GM12878 (cell line): Measurements from ENCODE around the gene STAC2. TPM values are rescaled to one million over a fixed set of nuclear protein-coding genes. Genes with fewer than 3 reads are reported as not detected.

Experiments
- ASH2L ChIP-seq: fragments of 300-600, 200-600 bp; sonication (generic); IDR thresholded peaks from 2 replicates; pipeline ENCODE4 v1.6.1; 2017; ENCODE audit warnings: low read depth, mild to moderate bottlenecking, borderline replicate concordance
- BCL3 ChIP-seq: IDR thresholded peaks from 2 replicates; pipeline ENCODE4 v1.6.1; 2011; ENCODE audit warnings: borderline replicate concordance, low read depth, mild to moderate bottlenecking, moderate library complexity, low read length; ENCODE audit not compliant: insufficient read depth, poor library complexity, severe bottlenecking
- CHD4 ChIP-seq: fragments of 200-600 bp; sonication (generic); IDR thresholded peaks from 2 replicates; pipeline ENCODE4 v1.6.1; 2016; ENCODE audit warnings: mild to moderate bottlenecking
- FOXK2 ChIP-seq: fragments of 450-650 bp; IDR thresholded peaks from 2 replicates; pipeline ENCODE4 v1.6.1; 2017; ENCODE audit warnings: mild to moderate bottlenecking, moderate library complexity
- NFYB ChIP-seq: IDR thresholded peaks from 2 replicates; pipeline ENCODE4 v1.6.1; 2011; ENCODE audit warnings: low read depth, mild to moderate bottlenecking, low read length, improper control_type of control experiment, moderate library complexity; ENCODE audit not compliant: insufficient read depth
- REST ChIP-seq: IDR thresholded peaks from 2 replicates; pipeline ENCODE4 v1.6.1; 2012; ENCODE audit warnings: mild to moderate bottlenecking, low read depth, low read length
- SP1 ChIP-seq: IDR thresholded peaks from one replicate; pipeline ENCODE4 v1.6.1; 2011; ENCODE audit warnings: low read depth, low read length
- polyA plus RNA-seq, 11 experiments: library from polyadenylated mRNA; depleted of rRNA in 4 of 11; unstranded in 6 of 11; stranded (reverse) in 5 of 11; fragments of >200 nt; fragmentation: Nextera tagmentation in 4 of 11; fragmentation: Illumina TruSeq in 1 of 11; extraction: Ambion mirVana in 4 of 11; extraction: Trizol in 1 of 11; gene quantifications; 1 replicate in 1 of 11; 2 replicates in 10 of 11; pipeline versions ENCODE4 v1.2.1 to v1.2.3, GENCODE V29; 2011 to 2016; ENCODE audit warnings: inconsistent platforms in 2 of 11, missing spikeins in 2 of 11, low read depth in 1 of 11
- total RNA-seq, 4 experiments: library from RNA; depleted of rRNA in 3 of 4; stranded (reverse); fragments of >200 nt in 3 of 4; fragmentation: Illumina TruSeq in 1 of 4; extraction: Trizol in 1 of 4; gene quantifications; 2 replicates each; pipeline versions ENCODE4 v1.2.1 to v1.2.3, GENCODE V29; 2013 to 2021

Gene STAC2
- total and polyA plus RNA-seq, 10 of the 15 experiments (the other 5 are each of a cell fraction or from before 2014, with no cell fraction given), result 0.04 TPM; not detected in 9

GRCh38 chr17:39166437-39167335, 59.1 kb downstream of the STAC2 start (continued):
- no peak for TF ChIP-seq REST
- TF ChIP-seq SP1, result no peak
- TF ChIP-seq FOXK2, result no peak
- no peak for TF ChIP-seq NFYB
- TF ChIP-seq BCL3, result no peak
- no peak for TF ChIP-seq CHD4
- TF ChIP-seq ASH2L, result no peak
